Upper lobe of left lung (tissue), 4 donors: ENCODE measurements around the gene PAQR7.

Experiments used
- CTCF ChIP-seq, 6 experiments: fragments of 450-650 bp in 4 of 6; fragments of 200-600 bp in 2 of 6; sonication (generic) in 2 of 6; IDR thresholded peaks; one replicate each; pipeline ENCODE4 v1.5.1; 2016 to 2019; ENCODE audit warnings: antibody characterized with exemption in 6 of 6
- POLR2AphosphoS5 ChIP-seq, 2 donors: sonication (generic); formaldehyde crosslinking; IDR thresholded peaks; one replicate each; pipeline ENCODE4 v1.5.1; 2017; ENCODE audit warnings: antibody characterized with exemption in 2 of 2

GRCh38 chr1:25826571-25826970 lies 48.9 kb downstream of the PAQR7 start:
- TF ChIP-seq POLR2AphosphoS5 (IDR thresholded peaks at IDR 0.05) (no peak), CTCF (IDR thresholded peaks at IDR 0.05) (no peak)
